GM19468 (cell line): ENCODE data around the gene PDF.

Experiments used
- ATAC-seq: cut with Tn5 transposase; IDR thresholded peaks from one replicate; pipeline ENCODE4 v1.9.1; 2021; ENCODE audit warnings: mild to moderate bottlenecking, moderate library complexity, moderate number of reproducible peaks; ENCODE audit not compliant: unreplicated experiment; ENCODE audit errors: extremely low read depth

The PDF gene

DNA sequence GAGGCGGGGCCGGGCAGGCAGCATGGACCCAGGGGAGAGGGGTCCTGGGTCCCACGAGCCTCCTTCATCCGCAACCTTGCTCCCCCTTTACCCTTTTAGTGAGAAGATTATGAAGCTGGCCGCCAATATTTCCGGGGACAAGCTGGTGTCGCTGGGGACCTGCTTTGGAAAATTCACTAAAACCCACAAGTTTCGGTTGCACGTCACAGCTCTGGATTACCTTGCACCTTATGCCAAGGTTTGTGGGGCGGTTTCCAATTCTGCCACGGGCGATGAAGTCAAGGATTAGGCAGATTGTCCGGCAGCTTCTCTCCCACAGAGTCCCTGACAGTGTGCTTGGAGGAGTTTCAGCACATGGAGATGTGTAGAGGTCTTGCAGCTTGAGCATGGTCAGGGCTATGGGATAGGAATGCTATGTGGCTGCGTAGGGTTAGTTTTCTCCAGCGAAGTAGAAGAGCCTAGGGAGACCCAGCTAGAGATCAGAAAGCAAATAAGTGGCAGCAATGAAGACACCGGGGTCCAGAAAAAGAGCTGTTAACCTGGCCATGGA lies 9.8 kb upstream of the PDF start:
- no peak for ATAC-seq

DNA sequence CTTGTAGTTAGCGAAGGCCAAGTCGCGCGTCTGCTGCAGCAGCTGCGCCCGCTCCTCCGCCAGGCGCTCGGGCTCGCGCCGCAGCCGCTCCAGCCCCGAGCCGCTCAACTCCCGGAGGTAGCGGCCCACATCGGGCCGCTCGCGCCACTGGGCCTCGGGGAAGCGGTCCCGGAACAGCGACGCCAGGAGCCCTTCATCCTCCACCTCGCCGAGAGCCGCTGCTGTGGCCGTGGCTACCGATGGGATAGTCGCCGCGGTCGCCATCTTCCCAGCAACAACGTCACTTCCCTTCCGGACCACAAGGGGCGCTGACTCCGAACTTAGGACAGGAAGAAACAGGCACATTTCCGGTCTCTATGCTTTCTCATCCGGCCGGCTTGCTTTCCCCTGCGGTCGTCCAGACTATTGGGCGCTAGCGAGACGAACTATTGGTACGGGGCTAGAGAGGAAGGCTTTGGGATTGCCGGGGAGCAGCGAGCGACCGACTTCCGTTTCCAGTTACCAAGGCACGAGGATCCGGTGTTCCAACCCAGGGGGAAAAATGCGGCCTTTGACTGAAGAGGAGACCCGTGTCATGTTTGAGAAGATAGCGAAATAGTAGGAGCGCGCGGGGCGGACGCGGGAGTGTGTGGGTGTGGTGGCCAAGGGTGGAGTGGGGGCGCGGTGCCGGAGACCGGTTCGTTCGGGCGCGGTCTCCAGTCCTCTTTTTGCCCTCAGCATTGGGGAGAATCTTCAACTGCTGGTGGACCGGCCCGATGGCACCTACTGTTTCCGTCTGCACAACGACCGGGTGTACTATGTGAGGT lies 9.1 kb upstream of the PDF start, which contains the start of the genes COG8 and NIP7:
TSS of gene COG8 (minus strand) at position 276 of the 806 bp plus-strand sequence. CDS start at position 264, 12 bp downstream.
TSS of gene NIP7 (plus strand) at position 484 of the 806 bp plus-strand sequence. CDS start at position 542, 58 bp downstream.
- peak; percentile 85 for ATAC-seq

DNA sequence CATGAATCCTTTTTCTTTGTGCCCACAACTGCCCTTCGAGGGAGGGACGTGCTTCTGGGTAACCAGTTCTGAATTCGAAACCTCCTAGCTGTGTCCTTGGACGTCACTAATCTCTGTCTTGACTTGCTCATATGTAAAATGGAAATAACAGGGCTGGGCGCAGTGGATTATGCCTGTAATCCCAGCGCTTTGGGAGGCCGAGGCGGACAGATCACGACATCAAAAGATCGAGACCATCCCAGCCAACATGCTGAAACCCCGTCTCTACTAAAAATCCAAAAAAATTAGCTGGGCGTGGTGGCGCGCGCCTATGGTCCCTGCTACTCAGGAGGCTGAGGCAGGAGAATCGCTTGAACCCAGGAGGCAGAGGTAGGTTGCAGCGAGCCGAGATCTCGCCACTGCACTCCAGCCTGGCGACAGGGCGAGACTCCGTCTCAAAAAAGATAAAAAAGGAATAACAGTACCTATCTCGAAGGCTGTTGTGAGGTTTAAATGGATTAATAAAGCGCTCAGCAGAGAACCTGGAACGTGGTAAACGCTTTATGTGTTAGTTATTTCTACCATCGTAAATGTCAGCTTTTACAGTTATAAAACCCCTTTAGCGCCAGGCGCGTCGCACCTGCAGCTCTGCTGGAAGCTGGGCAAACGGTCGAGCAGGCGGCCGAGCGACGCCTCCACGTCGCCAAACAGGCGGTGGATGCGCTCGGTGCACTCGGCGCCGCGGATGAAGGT lies 8.3 kb upstream of the PDF start:
- no peak for ATAC-seq

DNA sequence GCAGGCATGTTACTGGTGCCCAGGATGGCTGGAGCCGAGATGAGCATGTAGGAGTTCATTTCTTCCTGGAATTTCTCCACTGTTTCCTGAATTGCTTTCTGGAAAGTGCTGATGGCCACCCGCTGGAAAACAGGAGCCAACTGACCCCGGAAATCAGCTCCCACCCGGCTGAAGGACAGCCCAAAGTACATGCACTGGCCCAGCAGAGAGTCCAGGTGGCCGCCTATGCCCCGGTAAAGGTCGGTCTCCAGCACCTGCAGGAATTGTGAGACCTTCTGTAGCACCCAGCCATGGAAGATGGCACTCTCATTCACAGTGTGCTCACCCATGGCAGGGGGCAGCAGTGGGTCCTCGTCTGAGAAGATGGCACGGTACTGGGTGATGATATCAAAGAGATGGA lies 4.3 kb upstream of the PDF start:
- ATAC-seq, result no peak

DNA sequence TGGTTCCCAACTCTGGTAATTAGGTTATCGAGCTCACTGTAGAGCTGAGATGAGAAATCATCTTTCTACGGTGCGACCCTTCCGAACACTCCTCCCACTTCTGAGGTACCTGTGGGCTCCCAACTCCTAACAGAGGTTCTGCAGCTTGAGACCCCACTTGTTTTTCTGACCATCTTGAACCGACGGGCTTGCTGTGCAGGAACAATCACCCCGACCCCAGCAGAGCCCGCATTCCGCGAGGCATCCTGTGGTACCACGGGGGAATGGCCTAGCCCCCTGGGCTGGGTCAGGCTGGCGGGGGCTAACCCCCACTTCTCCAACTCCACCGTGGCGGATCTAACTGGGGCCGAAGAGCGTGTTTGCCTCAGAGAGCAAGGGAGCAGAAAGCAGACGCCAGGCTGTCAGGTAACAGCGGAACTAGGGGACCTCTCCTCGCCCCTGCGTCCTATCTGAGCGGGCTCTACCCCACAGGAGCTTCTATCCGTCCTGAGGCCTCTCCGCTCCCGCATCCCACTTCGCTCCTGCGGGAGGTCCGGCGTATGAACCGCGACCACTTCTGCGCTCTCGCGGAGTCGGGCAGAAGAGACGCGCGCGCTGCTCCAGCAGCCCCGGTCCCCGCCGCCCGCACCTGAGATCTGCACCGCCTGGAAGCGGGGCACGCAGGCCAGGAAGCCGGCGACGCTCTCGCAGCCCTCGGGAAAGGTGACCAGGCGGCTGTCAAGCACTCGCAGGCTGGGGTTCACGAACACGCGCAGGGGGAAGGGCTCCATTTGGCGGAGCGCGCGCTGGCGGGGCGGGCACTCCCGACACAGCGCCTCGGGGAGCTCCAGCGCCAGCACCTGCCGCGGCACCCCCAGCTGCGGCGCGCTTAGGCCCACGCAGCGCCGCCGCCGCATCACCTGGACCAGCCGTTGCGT lies 761 bp downstream of the PDF start:
- no peak for ATAC-seq

DNA sequence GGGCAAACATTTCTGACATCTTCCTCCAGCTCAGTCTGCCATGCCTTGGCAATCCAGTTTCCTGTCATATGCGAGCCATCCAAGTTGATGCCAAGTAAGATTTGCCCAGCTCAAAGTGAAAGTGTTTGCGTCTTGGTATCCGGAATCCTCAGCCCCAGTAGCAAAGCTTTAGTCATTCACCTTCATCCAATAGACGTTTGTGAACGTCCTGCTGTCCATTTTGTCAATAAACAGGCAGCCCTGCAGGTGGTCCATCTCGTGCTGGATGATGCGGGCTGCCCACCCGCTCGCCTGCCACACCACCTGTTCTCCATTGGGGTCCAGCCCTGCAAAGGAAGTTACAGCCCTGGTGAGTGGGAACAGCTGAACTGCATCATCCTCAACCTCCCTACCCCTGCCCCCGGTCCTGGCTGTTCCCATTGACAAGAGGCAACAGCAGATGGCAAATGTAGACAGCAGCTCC lies 1.5 kb downstream of the PDF start:
- no peak for ATAC-seq

DNA sequence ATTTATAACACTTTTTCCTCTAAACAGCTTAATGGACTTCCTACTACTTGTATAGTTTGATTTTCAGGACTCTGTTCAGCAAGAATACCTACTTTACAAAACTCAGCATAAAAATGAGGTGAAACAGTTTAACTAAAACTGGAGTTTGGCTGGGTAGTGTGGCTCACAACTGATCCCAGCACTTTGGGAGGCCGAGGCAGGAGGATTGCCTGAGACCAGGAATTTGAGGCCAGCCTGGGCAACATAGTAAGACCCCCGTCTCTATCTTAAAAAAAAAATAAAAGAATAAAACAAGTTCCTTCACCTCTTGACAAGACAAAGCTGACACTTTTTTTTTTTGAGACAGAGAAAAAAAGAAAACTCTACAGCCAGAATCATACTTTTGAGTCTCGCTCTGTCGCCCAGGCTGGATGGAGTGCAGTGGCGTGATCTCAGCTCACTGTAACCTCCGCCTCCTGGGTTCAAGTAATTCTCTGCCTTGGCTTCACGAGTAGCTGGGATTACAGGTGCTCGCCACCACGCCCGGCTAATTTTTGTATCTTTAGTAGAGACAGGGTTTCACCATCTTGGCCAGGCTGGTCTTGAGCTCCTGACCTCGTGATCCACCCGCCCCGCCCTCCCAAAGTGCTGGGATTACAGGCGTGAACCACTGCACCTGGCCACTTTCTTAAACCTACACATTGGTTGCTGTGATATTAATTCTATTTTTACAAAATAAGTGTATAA lies 2.6 kb downstream of the PDF start:
- ATAC-seq, result no peak

DNA sequence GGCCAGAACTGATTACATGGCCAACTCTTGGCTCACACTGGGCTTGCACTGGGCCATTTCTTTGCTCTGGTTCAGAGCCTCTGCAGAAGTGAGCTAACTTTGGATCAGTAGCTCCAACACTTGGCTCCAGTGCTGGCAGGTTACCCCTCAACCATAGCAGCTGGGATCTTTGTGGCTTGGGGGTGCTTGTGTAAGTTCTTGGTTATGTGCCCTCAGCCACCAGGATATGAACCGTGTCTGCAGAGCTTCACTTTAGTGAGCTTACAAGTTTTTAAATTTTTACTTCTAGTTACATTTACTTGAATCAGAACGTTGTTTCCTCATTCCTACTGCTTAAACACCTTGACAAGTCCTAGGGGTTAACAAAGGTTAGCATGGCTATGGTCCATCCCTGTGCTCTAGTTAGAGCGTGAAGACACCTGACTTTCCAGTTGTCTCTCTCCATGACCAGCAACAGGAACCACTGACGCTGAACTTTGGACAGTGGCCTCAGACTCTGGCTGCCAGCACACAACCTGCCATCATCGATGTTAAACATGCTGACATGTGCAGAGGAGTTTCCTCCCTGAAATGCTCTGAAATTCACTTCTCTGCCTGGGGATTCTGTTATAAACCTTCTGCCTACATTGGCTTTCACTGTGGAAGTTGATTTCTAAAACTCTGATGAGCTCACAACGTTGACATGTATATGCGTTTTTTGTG lies 4.1 kb downstream of the PDF start:
- no peak for ATAC-seq

DNA sequence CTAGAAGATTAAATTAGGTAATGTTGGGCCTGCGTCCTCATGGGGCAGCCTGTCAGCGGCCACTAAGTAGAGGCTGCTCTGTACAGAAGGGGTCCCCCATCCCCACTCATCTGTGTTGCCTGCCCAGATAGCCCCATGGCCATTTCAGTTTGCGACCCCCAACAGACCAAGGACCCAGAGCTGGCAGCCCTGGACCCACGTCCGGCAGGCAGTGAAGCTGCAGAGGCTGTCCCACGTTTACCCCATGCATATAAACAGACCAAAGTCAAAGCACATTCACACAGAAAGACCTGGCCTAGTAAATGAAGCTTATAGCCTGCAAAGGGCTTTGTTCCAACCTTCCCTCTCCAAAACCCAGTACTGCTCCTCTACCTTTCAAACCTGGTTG lies 4.6 kb downstream of the PDF start:
- ATAC-seq, result no peak

DNA sequence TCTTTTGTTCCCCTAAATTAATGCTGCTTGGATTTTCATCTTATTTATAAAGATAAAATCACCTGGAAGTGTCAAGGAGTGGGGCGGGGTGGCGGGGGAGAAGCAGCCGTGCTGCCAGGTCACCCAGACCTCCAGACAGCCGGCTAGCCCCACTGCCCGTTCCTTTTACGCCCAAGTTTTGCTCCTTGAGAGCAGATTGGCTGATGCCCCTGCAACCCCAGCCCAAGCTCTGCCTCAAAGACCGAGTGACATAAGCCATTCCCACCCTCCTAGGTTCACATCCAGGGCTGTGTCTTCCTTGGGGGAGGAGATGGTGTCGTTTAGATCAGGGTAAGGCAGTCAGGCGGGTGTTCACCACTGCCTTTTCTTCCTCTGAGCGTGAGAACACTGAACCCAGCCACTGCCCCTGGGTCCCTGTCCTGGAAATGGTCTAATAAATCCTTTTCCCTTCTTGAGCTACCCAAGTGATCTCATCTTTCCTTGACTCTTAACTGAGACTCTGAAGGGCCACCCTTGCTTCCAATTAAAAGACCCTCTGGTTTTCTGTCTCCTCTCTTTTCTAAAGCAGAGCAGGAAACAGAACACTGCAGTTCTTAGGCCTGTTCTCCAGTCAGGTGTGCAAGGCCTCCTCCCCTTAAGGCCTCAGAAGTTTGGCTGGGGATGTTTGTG lies 5.7 kb downstream of the PDF start:
- ATAC-seq, result no peak

DNA sequence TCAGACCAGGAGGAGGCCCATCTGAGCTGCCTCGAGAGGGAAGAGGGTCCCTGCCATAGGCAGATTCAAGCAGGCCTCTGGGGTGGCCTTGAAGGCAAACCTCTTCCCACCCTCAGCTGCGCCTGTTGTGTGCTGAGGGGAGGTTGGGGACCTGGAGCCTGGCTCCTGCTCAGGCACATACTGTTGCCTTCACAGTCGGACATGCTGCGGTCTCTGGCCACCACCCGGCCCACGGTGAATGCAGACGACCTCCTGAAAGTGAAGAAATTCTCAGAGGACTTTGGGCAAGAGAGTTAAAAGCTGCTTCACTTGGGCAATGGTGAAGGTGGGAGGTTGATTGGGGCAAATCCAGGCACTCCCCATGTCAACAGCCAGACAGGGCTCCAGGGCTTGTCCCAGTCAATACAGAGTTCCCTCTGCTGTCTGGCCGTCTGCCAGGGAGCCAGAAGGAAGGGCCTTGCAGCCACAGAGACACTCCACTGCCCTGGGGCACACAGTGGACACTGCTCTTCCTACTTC lies 6.3 kb downstream of the PDF start:
- ATAC-seq, result no peak

DNA sequence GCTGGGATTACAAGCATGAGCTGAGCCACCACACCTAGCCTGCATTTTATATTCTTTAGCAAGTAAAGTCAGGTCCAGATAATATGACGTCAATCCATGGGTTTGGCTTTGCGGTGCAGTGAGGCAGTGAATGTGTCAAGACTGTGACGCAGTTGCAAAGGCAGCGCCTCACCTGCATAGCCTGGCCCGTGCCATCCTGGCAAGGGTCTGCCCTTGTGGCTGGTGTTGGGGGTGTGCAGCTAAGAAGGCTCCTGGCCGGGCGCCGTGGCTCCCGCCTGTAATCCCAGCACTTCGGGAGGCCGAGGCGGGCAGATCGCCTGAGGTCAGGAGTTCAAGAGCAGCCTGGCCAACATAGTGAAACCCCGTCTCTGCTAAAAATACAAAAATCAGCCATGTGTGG lies 7.0 kb downstream of the PDF start:
- ATAC-seq, result no peak

DNA sequence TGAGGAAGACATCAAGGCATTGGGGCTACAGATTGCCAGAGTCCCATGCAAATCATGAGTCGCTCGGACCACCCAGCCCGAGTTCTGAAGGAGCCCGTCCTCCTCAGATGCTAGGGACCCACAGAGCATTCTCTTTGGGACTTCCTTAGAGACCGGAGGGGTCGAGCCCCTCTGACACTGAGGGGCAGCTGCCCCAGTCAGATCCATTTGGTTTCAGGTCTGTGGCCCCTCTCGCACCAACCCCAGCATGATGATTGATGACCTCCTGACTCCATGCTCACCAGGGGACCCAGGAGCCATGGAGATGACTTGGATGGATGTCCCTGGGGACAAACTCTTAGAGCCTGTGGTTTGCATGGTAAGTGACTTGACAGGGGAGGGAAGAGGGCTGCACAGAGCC lies 8.0 kb downstream of the PDF start:
- ATAC-seq, result no peak

DNA sequence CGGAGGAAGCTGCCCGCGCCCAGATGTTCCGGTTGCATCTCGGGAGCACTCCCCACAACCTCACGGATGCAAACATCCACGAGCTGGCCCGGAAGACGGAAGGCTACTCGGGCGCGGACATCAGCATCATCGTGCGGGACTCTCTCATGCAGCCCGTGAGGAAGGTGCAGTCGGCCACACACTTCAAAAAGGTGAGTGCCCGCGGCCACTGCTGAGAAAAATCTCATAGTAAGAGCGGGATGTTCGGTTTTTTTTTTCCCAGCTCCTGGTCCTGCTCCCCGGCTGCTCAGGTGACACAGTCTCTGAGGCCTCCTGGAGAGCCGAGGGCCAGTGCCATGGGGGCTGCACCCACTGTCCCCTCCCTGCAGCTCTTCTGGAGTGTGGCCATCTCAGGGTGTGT lies 9.3 kb downstream of the PDF start:
- ATAC-seq, result no peak

DNA sequence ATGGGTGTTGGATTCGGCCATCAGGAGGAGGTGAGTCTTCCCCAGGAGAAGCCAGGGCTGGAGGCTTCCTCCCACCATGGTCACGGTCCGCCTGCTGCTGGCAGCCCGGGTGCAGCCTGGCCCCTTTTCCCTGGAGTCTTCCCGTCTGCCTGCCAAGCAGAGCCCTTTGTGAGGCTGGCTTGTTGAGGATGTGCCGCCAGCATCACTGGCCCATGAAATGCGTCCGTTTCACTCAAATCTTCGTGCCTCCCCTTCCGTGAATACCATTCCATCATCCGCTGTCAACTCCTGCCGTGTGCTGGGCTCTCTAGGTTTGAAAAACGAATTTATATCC lies 9.7 kb downstream of the PDF start:
- ATAC-seq, result no peak

DNA sequence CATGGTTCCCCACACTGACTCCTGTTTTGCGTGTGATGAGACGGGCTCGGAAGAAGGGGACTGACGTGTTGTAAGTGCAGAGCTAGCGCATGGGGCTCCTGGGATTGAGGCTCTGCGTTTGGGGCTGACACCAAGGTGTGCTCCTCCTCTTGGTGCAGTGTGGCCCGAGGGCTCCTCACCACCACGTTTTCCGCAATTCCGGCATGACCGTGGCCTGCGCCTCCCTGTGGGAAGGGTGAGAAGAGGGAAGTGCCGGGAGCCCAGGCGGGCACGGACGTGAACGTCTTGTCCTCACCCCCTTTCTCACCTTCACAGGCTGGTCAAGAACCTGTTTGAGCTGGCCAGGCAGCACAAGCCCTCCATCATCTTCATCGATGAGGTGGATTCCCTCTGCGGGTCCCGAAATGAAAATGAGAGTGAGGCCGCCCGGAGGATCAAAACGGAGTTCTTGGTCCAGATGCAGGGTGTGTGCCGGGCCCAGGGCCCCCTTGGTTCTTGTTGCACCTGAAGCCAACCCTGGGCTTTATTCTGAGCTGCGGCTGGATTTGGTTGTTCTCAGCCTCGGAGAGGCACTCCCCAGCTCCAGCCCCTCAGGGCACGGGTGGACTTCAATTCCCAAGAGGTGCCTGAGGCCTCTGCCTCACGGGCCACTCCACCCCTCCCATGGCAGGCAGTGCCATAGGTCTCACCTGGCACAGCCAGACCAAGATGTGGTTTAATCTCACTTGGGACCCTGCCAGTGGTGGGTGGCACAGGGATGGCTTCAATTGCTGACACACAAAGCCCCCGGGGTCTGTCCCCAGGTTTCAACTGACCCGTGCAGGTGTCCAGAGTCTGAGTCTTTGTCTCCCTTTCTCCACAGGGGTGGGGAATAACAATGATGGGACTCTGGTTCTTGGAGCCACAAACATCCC lies 10.3 kb downstream of the PDF start:
- ATAC-seq, result no peak

DNA sequence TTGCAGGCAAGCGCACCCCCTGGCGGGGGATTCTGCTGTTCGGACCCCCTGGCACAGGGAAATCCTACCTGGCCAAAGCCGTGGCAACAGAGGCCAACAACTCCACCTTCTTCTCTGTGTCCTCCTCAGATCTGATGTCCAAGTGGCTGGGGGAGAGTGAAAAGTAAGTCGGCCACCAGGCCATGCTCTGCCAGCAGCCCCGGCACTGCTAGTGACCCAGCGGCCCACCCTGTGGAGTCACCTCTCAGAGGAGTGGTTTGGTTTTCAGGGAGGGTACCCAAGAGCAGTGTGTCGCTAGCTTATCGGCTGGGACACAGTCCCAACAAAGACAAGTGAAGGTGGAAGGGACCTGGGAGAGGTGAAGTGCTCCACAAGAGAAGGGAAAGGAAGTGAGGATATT lies 11.0 kb downstream of the PDF start:
- no peak for ATAC-seq
